ENCODE results near the gene TRPT1. TPM values are rescaled to one million over a fixed set of nuclear protein-coding genes. Genes with fewer than 3 reads are reported as not detected.

TRPT1 gene
- total and polyA plus RNA-seq, 9 of the 15 experiments (the other 6 are each of a cell fraction or from before 2014, with no cell fraction given), result 4.6 to 41.7 (median 23.1) TPM

- TF ChIP-seq SAP30 (IDR thresholded peaks at IDR 0.05; ENCODE audit: borderline replicate concordance, insufficient read depth, low read depth, low read length, poor library complexity, severe bottlenecking), result peak; percentile 76
- TF ChIP-seq SMAD1 (IDR thresholded peaks at IDR 0.05; ENCODE audit: low read depth, low read length, partially characterized antibody), result no peak
These were observed 39.4 kb downstream of the TRPT1 start (continued) for GRCh38 chr11:64186492-64187165.

DNA sequence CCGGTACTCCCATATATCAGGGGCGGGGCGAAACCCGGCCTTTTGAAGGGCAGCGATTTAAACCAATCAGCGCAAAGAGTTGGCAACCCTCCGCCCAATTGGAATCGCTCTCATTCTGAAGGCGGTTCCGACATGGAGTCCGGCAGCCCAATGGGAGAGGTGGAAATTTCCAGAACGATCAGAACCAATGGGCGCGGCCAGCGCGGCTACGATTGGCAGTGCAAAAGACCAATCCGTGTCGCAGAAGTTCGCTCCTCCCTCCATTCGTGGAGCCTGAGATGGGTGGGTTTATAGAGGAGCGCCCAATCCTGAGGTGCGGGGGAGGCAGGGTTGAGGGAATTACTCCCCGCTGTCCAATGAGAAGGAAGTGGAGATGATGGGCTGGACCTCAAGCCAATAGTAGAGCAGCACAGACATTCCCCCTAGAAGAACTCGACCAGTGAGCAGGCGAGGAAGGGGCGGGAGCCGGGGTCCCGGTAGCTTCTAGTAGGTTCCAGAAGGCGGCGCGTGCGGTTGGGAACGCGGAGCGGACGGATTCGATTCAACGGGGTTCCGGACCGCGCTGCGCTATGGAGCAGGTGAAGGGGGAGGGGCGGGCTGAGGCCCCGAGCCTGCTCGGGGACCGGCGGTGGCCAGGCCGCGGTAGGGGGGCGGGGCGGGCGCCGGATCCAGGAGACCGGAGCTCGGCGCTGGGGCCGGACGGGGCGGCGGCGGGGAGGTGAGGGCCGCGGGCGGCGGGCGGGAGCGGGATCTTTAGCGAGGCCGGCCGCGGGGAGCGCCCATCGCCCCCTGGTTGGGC lies 40.1 kb downstream of the TRPT1 start, which contains the start of gene STIP1:
TSS of gene STIP1 (plus strand) at position 479 of the 799 bp plus-strand sequence. CDS start at position 570, 91 bp downstream.
- 1% methylated on average over 48 of the region's 74 CpGs for WGBS (ENCODE audit: insufficient coverage, low coverage, missing lambda C conversion rate)
- in situ Hi-C loops (cut with MboI), result no loop called here
- BruUV-seq (replicated peaks), result no TSS peak
- TF ChIP-seq ZBTB7A (IDR thresholded peaks at IDR 0.05; ENCODE audit: borderline replicate concordance, control insufficient read depth, low read depth, low read length) (peak; percentile 85), HOXB6 (CRISPR knock-in tag; IDR thresholded peaks at IDR 0.05; ENCODE audit: borderline replicate concordance) (no peak), ILF3 (IDR thresholded peaks at IDR 0.05; ENCODE audit: borderline replicate concordance) (no peak), NR0B1 (IDR thresholded peaks at IDR 0.05; ENCODE audit: partially characterized antibody) (no peak), USF2 (CRISPR knock-in tag; IDR thresholded peaks at IDR 0.05) (no peak), BRF1 (IDR thresholded peaks at IDR 0.05; ENCODE audit: borderline replicate concordance, extremely low read depth, insufficient read length) (no peak), NR1H2 (CRISPR knock-in tag; IDR thresholded peaks at IDR 0.05) (no peak), KLF6 (CRISPR knock-in tag; IDR thresholded peaks at IDR 0.05; ENCODE audit: borderline replicate concordance) (no peak), NCOA2 (IDR thresholded peaks at IDR 0.05; ENCODE audit: partially characterized antibody in 2 of 2) (no peak), GTF2F1 (IDR thresholded peaks at IDR 0.05; ENCODE audit: low read depth, low read length) (no peak)
- TF ChIP-seq, protein P1, sequence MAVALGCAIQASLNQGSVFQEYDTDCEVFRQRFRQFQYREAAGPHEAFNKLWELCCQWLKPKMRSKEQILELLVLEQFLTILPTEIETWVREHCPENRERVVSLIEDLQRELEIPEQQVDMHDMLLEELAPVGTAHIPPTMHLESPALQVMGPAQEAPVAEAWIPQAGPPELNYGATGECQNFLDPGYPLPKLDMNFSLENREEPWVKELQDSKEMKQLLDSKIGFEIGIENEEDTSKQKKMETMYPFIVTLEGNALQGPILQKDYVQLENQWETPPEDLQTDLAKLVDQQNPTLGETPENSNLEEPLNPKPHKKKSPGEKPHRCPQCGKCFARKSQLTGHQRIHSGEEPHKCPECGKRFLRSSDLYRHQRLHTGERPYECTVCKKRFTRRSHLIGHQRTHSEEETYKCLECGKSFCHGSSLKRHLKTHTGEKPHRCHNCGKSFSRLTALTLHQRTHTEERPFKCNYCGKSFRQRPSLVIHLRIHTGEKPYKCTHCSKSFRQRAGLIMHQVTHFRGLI (CRISPR knock-in tag; IDR thresholded peaks at IDR 0.05), result no peak

More for the DNA sequence above, 40.1 kb downstream of the TRPT1 start, which contains the start of gene STIP1:
- ATAC-seq (peak; percentile 89), FAIRE-seq (peak; percentile 99), DNase-seq (ENCODE audit: extremely low read depth in 1 of 4, low spot score in 3 of 4) (peak; percentile 96 to 100 (median 98))
- H3K36me3 ChIP-seq (ENCODE audit: control insufficient read depth, insufficient read depth, low read length), result peaks cover 12% of the 10 kb centered on the region
- H4K20me1 ChIP-seq (replicated peaks; ENCODE audit: control insufficient read depth, insufficient read depth, low read length), result no peaks in the 10 kb centered on the region
- H2AFZ ChIP-seq (ENCODE audit: low read depth, low read length), result peak within 1 kb of the TSS; percentile 72
- ChIA-PET CTCF (ENCODE audit: low intra/inter-chr PET ratio) (no interaction called here), POLR2A (interaction anchor here (0.6 to 2.2 kb wide), 16 partner anchors 10 to 1237 kb away, joined by 3 to 29 read pairs (median 4); partner anchors contain the start of genes FERMT3, PPP1R14B, PRDX5 and TRMT112)
- H3K9ac ChIP-seq (ENCODE audit: insufficient read depth in 1 of 2, low read depth in 2 of 2, low read length in 2 of 2), result peak within 1 kb of the TSS; percentile 84 to 99
- peaks cover 26 to 50% of the 10 kb centered on the region in 2 experiments for H3K4me1 ChIP-seq (replicated peaks in 1 of 2; ENCODE audit: control insufficient read depth in 2 of 2, insufficient read depth in 2 of 2, low read length in 2 of 2)
- peaks cover 30% of the 10 kb centered on the region for H3K79me2 ChIP-seq (ENCODE audit: control insufficient read depth, insufficient read depth, low read length)
- no peaks in the 10 kb centered on the region for H3K27me3 ChIP-seq (ENCODE audit: control insufficient read depth in 2 of 2, insufficient read depth in 2 of 2, low read length in 2 of 2)
- H3K9me1 ChIP-seq (ENCODE audit: control insufficient read depth, insufficient read depth, low read length), result no peaks in the 10 kb centered on the region
- H3K9me3 ChIP-seq (replicated peaks; ENCODE audit: control insufficient read depth, insufficient read depth, low read depth, low read length), result no peaks in the 10 kb centered on the region
- peak within 1 kb of the TSS; percentile 70 for H3K4me3 ChIP-seq
- peak within 1 kb of the TSS; percentile 89 for H3K27ac ChIP-seq (ENCODE audit: extremely low read depth, low read depth, low read length)
- peak within 1 kb of the TSS; percentile 97 for H3K4me2 ChIP-seq (ENCODE audit: insufficient read depth, low read length)
- intact Hi-C loops (cut with micrococcal nuclease), result loop anchor here (2.0 to 5.0 kb wide), 3 partner anchors 45 to 171 kb away; partner anchors contain the start of genes CATSPERZ, DNAJC4 and RPS6KA4
